ENCODE measurements around the gene OGA.
"Not testable (repeated sequence)": the region's sequence is repeated elsewhere in the genome, so short reads cannot be mapped to it uniquely, and the experiment has no call there.

The OGA gene

DNA sequence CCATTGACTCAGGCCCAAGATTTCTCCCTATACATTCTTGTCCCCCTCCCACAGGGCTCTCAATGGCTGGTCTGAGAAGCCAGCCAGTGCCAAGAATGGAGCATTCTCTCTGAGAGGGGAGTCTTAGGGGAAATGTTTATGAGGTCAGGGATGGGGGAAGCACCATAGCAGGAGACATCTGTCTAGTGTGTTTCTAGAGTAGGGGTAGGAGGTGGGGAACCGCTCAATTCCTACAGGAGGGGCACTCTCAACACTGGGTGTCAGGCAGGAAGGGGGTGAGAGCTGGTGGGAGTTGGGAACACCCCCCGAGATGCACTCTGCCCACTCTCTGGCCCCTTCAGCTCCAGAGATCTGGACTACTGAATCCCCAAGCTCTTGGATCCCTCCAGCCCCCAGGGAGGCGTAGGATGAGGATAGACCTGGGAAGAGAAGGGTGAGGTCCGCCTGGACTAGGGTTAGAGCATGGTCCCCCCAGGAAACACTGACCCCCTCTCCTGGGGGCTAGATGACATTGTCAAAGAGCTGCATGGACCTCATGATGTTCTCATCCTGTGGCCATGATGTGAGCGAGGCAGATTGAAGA is 8.7 kb upstream of the OGA start:
- peaks cover 23% of the 10 kb centered on the region for H3K4me1 Mint-ChIP-seq
- no peaks in the 10 kb centered on the region for H3K36me3 Mint-ChIP-seq
- no peak overlapping the region for H3K4me3 Mint-ChIP-seq
- H3K9me3 Mint-ChIP-seq = no peaks in the 10 kb centered on the region
- no peaks in the 10 kb centered on the region for H3K27me3 Mint-ChIP-seq
- no peak overlapping the region for H3K27ac Mint-ChIP-seq

DNA sequence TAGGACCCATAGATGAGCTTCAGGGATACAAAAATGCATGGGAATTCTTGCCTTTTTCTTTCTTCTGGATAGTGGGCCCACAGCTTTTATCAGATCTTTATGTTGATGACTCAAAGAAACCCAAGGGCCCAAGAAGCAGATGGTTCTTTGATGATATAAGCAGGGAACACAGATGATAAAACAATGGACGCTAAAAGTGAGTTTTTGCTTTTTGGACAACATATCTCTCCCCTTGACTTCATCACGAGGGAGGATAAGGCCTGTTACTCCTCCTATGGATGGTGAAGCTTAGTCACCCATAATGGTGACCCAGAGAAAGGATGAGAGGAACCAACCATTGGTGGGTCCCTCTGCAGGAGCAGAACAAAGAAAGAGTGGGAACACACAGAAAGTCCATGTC is 6.5 kb upstream of the OGA start:
- no peaks in the 10 kb centered on the region for H3K9me3 Mint-ChIP-seq
- H3K4me1 Mint-ChIP-seq = peaks cover 11% of the 10 kb centered on the region
- no peak overlapping the region for H3K27ac Mint-ChIP-seq
- no peak overlapping the region for H3K4me3 Mint-ChIP-seq
- no peaks in the 10 kb centered on the region for H3K36me3 Mint-ChIP-seq
- H3K27me3 Mint-ChIP-seq = no peaks in the 10 kb centered on the region

DNA sequence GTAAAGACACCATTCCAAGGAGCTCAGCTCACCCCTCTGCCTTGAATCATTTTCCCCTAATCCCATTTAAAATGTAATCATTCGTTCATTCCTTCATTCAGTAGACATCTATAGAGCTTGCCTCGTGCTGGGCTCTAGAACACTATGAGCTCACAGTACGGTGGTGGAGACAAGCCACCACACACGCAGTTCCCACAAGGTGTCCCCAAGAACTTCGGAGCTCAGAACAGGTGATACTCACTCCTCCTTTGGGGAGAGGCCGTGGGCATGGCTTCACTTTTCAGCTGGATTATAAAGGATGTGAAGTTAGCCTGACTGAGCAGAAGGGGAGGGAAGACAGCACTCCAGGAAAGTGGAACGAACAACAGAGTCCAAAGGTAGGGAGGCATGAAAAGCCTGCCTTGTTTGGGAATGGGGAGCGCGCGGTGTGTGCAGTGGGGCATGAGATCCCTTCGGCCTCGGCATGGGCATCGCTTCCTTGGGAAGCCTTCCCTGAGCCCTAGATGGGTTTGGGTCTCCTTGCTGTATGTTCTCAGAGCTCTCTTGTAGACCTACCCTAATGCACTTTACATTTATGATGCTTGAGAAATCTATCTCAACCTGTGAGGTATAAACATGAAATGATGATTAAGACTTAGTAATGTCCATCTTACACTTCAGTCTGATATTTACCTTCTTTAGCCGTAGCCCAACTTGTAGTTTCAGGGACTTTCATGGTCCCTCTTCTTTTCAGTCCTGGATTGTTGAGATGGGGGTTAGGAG is 809 bp upstream of the OGA start:
- Mint-ChIP-seq H3K27me3 (no peaks in the 10 kb centered on the region), H3K4me1 (peaks cover 35% of the 10 kb centered on the region), H3K4me3 (peak overlapping the region; percentile 99), H3K27ac (peak overlapping the region; percentile 100), H3K9me3 (no peaks in the 10 kb centered on the region), H3K36me3 (peaks cover 2% of the 10 kb centered on the region)

DNA sequence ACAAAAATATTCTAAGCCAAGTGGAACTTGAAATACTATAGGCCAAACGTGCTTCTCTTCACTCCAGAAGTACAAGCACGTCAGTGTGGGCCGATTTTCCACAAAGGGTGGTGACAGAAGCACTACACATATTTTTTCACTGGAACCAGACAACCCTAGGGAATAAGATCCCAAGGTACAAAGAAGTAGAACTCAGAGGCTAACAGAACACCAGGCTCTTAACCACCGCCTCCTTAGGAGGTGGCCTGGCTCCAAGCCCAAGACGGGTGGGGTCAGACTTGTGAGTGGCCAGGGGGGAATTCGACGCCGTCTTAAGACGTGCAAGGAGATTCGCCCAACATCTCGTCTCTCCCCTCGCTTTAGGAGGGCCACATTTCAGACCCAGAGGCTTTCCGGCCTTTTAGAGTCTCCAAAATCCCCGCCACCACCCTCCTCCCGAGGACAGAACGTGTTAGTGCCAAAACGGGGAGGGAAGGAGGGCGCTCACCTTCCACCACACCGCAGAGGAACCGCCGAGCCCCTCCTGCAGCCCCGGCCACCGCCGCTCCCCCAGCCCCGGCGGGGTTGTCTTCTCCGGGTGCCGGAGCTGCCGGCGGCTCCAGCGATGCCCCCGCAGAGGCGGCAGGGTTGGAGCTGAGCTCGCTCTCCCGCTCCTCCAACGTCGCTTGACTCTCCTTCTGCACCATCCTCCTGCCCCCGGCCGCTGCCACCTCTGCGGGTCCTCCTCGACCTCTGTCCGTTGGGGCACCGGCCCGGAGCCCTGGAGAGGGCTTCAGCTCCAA is 716 bp downstream of the OGA start:
- H3K27me3 Mint-ChIP-seq = no peaks in the 10 kb centered on the region
- no peaks in the 10 kb centered on the region for H3K9me3 Mint-ChIP-seq
- peaks cover 51% of the 10 kb centered on the region for H3K4me1 Mint-ChIP-seq
- H3K4me3 Mint-ChIP-seq = peak overlapping the region; percentile 99
- H3K27ac Mint-ChIP-seq = peak overlapping the region; percentile 100
- peaks cover 6% of the 10 kb centered on the region for H3K36me3 Mint-ChIP-seq

DNA sequence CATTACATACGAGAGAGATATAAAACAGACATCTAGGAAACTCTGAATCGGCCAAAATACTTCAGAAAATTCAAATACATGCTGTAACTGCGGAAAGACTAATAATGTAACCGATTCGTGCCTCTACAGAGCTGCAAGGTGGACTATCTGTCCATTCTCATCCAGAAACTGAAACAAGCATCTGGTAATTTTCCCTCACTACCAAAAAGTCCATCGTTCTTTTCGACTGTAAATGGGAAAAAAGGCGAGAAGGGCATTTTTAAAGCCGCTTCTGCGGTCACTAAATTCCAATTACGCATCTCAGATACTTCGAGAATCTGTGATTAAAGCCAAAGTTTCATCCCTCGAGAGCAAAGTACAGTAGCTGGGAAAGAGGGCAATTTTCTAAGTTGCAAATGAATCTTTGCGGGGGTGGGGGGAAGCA is 1.3 kb downstream of the OGA start:
- no peaks in the 10 kb centered on the region for H3K27me3 Mint-ChIP-seq
- peak overlapping the region; percentile 99 for H3K4me3 Mint-ChIP-seq
- peaks cover 6% of the 10 kb centered on the region for H3K36me3 Mint-ChIP-seq
- peak overlapping the region; percentile 95 for H3K27ac Mint-ChIP-seq
- peaks cover 53% of the 10 kb centered on the region for H3K4me1 Mint-ChIP-seq
- H3K9me3 Mint-ChIP-seq = no peaks in the 10 kb centered on the region

DNA sequence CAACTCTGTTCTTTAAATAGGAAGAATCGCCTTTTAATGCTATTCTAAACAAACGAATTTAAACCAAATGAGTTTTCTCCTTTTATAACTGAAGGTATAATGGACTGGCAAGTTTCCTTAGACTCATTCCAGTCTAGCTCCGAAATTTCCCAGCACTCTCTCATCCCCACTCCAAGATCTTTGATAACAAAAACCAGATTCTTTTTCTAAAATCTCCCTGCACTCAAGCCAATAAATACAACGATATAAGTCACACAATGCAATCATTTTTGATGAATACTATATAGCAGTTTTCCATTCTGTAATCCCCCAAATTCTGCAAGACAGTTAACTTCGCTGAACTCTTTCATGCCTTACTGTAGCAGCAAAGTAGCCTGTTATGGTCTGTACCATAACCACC is 1.9 kb downstream of the OGA start:
- Mint-ChIP-seq H3K4me3 (peak overlapping the region; percentile 99), H3K27me3 (no peaks in the 10 kb centered on the region), H3K27ac (peak overlapping the region; percentile 84), H3K4me1 (peaks cover 53% of the 10 kb centered on the region), H3K9me3 (no peaks in the 10 kb centered on the region), H3K36me3 (peaks cover 7% of the 10 kb centered on the region)

DNA sequence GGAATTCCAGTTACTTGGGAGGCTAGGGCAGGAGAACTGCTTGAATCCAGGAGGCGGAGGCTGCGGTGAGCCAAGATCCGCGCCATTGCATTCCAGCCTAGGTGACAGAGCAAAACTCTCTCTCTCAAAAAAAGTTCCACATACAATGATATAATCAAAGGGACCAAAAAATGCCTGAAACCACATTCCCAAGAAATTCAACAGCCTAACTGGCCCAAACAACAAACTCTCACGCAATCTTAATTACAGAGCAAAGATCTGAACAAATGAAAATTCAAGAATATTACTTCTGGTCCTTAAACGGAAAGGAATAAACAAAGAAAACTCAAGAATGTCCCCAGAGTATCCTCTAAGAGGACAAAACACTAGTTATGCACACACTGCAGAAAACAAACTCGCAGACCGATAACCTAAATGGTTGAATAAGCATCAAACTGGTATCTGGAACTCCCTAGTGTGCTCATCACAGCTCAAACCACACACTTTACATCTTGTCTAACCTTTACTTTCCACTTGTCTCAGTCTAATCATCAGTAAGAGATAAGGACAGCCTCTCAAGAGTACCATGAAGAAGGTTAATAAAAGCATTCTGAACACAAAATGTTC is 3.7 kb downstream of the OGA start:
- Mint-ChIP-seq H3K27me3 (no peaks in the 10 kb centered on the region), H3K9me3 (no peaks in the 10 kb centered on the region), H3K36me3 (peaks cover 10% of the 10 kb centered on the region), H3K27ac (peak overlapping the region; percentile 94), H3K4me3 (peak overlapping the region; percentile 99), H3K4me1 (peaks cover 64% of the 10 kb centered on the region)

DNA sequence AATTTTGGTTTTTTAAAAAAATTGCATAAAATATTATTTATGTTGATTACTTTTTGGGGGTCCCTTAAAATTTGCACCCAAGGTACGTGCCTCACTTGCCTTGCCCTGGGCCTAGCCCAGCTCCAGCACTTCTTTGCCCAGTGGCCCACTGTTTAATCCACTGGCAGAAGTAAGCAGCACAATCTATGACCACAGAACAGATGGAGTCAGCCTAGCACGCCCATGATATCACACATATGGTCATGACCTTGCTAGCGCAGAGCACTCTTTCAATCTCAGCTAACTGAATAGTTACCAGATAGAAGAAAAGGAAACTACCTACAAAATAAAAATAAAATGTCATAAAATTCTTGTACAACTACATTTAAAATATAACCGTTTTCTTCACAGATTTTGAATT is 5.6 kb downstream of the OGA start:
- Mint-ChIP-seq H3K9me3 (no peaks in the 10 kb centered on the region), H3K4me3 (no peak overlapping the region), H3K27ac (no peak overlapping the region), H3K4me1 (peaks cover 61% of the 10 kb centered on the region), H3K36me3 (peaks cover 12% of the 10 kb centered on the region), H3K27me3 (no peaks in the 10 kb centered on the region)

DNA sequence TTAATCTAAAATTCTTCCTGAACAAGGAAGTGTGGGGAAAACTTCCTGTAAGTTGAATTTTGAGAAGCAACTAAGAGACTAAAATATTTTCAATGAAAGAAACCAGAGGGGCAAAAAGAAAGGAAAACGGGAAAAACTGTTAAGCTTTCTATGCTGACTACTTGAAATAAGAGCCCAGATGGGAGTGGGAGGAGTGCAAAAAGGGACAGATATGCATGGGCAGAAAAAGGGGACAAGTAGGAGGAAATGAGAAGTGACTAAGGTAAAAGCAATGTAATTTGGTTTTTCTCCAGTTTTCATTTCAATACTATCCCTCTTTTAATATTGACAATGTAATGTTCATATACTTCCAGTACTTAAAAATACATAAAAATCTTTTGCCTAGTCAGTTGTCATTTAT is 11.1 kb downstream of the OGA start:
- Mint-ChIP-seq H3K27me3 (no peaks in the 10 kb centered on the region), H3K4me3 (no peak overlapping the region), H3K4me1 (peaks cover 42% of the 10 kb centered on the region), H3K36me3 (peaks cover 18% of the 10 kb centered on the region), H3K9me3 (no peaks in the 10 kb centered on the region), H3K27ac (peak overlapping the region; percentile 78)

DNA sequence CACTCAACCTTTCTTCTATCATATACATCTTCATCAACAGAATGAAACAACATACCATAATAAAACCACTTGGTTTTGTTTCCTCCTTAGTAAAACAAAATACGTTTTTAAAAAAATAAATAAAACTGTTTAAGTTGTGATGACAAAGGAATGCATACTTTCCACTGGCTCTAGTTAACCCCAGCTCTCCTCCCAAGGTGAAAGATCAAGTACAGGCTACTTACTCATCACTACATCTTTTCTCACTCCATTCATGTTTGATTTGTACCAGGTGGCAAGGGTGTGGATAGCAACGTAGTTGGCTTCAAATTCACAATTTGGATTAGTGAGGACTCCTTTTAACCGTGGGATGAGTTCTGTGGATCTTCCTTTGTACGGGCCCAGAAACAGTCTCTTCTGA is 14.7 kb downstream of the OGA start:
- H3K27ac Mint-ChIP-seq = peak overlapping the region; percentile 68
- no peaks in the 10 kb centered on the region for H3K9me3 Mint-ChIP-seq
- peaks cover 41% of the 10 kb centered on the region for H3K4me1 Mint-ChIP-seq
- H3K36me3 Mint-ChIP-seq = peaks cover 28% of the 10 kb centered on the region
- H3K4me3 Mint-ChIP-seq = no peak overlapping the region
- H3K27me3 Mint-ChIP-seq = no peaks in the 10 kb centered on the region

DNA sequence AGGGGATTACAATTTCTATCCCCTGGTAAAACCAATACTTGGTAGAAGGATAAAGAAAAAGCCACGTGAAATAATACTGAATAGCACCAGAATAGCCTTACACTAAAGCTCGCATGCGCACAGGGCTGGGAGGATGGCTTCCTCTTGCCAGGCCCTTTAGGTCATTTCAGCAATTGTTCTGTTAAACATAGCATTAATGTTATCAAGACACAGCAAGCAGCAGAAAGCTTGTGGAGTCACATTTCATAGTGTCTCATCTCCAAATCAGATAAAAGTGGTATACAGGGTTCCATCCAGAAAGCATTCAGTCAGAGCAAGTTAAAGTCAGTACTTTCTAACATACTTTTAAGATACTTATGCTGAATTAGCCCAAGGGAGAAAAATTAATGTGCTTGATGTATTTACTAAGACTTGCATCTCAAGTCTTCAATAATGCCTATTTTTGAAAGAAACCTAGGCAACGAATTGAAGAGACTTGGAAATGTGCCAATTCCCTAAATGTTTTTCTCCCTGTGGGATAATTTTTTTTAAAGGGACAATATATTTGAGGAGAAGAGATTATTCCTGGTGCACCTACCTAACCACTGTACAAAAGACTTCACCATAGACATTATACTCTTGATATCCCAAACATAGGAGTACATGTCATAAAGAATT is 20.7 kb downstream of the OGA start:
- peaks cover 23% of the 10 kb centered on the region for H3K36me3 Mint-ChIP-seq

DNA sequence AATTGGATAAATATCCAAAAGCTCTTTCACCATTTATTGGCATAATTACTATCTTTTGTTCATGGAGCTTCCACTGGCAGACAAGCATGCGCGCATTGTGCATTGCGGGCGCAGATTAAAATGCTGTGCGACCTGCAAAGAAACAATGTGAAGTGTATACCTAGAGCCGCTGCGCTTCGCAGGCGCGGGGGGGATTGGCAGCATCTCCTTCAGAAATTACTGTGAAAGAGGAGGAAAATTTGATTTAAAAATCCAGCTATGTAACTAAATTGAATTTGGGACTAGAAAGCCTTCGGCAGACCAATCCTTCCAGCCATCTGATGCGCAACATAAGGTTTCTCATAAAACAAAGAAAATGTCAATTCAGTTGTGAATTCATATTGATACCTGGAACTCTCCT is 24.7 kb downstream of the OGA start:
- H3K4me1 Mint-ChIP-seq = peaks cover 16% of the 10 kb centered on the region
- peaks cover 10% of the 10 kb centered on the region for H3K36me3 Mint-ChIP-seq
- H3K27ac Mint-ChIP-seq = no peak overlapping the region
- no peaks in the 10 kb centered on the region for H3K9me3 Mint-ChIP-seq
- no peak overlapping the region for H3K4me3 Mint-ChIP-seq
- H3K27me3 Mint-ChIP-seq = no peaks in the 10 kb centered on the region

More for the DNA sequence above, 20.7 kb downstream of the OGA start:
- Mint-ChIP-seq H3K9me3 (no peaks in the 10 kb centered on the region), H3K4me3 (no peak overlapping the region), H3K27me3 (no peaks in the 10 kb centered on the region), H3K27ac (peak overlapping the region; percentile 68), H3K4me1 (peaks cover 40% of the 10 kb centered on the region)

DNA sequence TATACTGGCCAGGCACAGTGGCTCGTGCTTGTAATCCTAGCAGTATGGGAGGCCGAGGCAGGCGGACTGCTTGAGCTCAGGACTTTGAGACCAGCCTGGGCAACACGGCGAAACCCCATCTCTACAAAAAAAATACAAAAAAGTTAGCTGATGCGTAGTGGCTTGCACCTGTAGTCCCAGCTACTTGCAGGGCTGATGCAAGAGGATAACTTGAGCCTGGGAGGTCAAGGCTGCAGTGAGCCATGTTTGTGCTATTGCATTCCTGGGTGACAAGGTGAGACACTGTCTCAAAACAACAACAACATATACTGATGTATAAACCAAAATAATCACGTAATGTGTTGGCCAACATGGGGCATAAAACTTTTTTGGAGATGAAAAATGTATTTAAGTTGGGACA is 28.6 kb downstream of the OGA start:
- H3K4me3 Mint-ChIP-seq = no peak overlapping the region
- H3K27me3 Mint-ChIP-seq = no peaks in the 10 kb centered on the region
- peaks cover 16% of the 10 kb centered on the region for H3K4me1 Mint-ChIP-seq
- no peak overlapping the region for H3K27ac Mint-ChIP-seq
- H3K36me3 Mint-ChIP-seq = peaks cover 12% of the 10 kb centered on the region
- H3K9me3 Mint-ChIP-seq = no peaks in the 10 kb centered on the region

DNA sequence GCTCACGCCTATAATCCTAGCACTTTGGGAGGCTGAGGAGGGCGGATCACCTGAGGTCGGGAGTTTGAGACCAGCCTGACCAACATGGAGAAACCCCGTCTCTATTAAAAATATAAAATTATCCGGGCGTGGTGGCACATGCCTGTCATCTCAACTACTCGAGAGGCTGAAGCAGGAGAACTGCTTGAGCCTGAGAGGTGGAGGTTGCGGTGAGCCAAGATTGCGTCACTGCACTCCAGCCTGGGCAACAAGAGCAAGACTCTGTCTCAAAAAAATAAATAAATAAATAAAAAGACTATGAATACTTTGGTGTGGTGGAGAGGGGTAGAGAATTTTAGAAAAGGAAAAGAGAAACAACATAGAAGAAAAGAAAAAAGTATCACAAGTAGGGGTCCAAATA is 29.0 kb downstream of the OGA start:
- H3K27ac Mint-ChIP-seq, H3K4me3 Mint-ChIP-seq, H3K27me3 Mint-ChIP-seq, H3K9me3 Mint-ChIP-seq: not testable (repeated sequence)
- Mint-ChIP-seq H3K36me3 (peaks cover 11% of the 10 kb centered on the region), H3K4me1 (peaks cover 21% of the 10 kb centered on the region)

DNA sequence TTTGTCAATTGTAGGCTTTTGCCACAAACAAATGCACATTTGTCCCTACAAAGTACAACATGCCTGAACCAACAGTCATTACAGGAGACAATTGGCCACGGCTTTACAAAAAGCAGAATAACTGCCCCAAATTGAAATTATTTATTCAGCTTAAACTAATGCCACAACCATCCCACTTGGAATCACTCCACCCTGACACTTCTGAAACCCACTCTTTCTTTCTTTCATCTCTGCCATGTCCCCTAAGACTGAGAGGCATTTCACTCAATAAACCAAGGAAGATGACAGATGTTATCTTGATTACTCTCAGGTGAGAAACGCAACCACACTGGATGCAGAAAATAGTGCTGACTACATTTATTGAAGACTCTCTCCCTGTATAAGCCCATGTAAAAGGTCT is 32.4 kb downstream of the OGA start:
- Mint-ChIP-seq H3K27me3 (no peaks in the 10 kb centered on the region), H3K9me3 (no peaks in the 10 kb centered on the region), H3K27ac (peak overlapping the region; percentile 87), H3K4me3 (no peak overlapping the region), H3K36me3 (peaks cover 17% of the 10 kb centered on the region), H3K4me1 (peaks cover 46% of the 10 kb centered on the region)

Data from activated naive CD4-positive, alpha-beta T cell treated with anti-CD3 and anti-CD28 coated beads, Interleukin-2, amount 50 U/mL, for 24 hours (primary cell).